GM12878 (cell line): ENCODE results near the gene CNTNAP2. TPM values are rescaled to one million over a fixed set of nuclear protein-coding genes. Genes with fewer than 3 reads are reported as not detected.

Source experiments
- ATAC-seq: fragments of 200-7000 bp; cut with Tn5 transposase; 3 replicates; pipeline ENCODE4 v1.9.1; 2020; ENCODE audit warnings: mild to moderate bottlenecking, moderate library complexity
- BruUV-seq: library from RNA; stranded (reverse); fragments of 400-500 nt; replicated peaks from 2 replicates; lab custom pipeline; 2021; lab: Mats Ljungman, UMichigan
- CTCF ChIA-PET: fragments of 300-600 bp; sonication (Branson Sonifier 250); formaldehyde crosslinking; extraction: SDS; loops from one replicate; lab custom pipeline; 2021; ENCODE audit warnings: inconsistent platforms; lab: Yijun Ruan, JAX
- POLR2A ChIA-PET: fragments of 350-600 bp; formaldehyde crosslinking; extraction: SDS; loops from one replicate; lab custom pipeline; 2021; ENCODE audit warnings: inconsistent platforms; lab: Charles Lee
- RAD21 ChIA-PET: fragments of 300-600 bp; sonication (Branson Sonifier 250); formaldehyde crosslinking; loops from one replicate; lab custom pipeline; 2023; ENCODE audit warnings: antibody characterized with exemption; ENCODE audit not compliant: unreplicated experiment; lab: Charles Lee
- SMC1A ChIA-PET: fragments of 300-600 bp; sonication (Branson Sonifier 250); formaldehyde crosslinking; loops from one replicate; lab custom pipeline; 2023; ENCODE audit not compliant: unreplicated experiment, uncharacterized antibody; lab: Charles Lee
- DNase-seq: peaks from one replicate; pipeline ENCODE4 v3.0.0-alpha.2; 2011; ENCODE audit warnings: low read depth, low spot score
- FAIRE-seq: peaks from 3 replicates; lab custom pipeline; 2011; peaks lifted over from hg19 to GRCh38; lab: Jason Lieb, UNC
- H2AFZ ChIP-seq: 2 replicates; pipeline ENCODE4 v1.6.0; 2011; ENCODE audit warnings: low read depth, low read length, control low read depth; ENCODE audit not compliant: control insufficient read depth
- H3K27ac ChIP-seq: 2 replicates; pipeline ENCODE4 v1.5.1; 2011; ENCODE audit warnings: control low read depth; ENCODE audit not compliant: control insufficient read depth, insufficient read depth
- H3K27me3 ChIP-seq, 2 experiments: replicated peaks in 1 of 2; 2 replicates each; pipeline versions ENCODE4 v1.6.0 to v1.6.1; 2011; ENCODE audit warnings: low read length in 1 of 2; ENCODE audit not compliant: control insufficient read depth in 2 of 2, insufficient read depth in 2 of 2
- H3K36me3 ChIP-seq, 2 experiments: 2 replicates each; pipeline ENCODE4 v1.5.1; 2011; ENCODE audit warnings: low read length in 1 of 2; ENCODE audit not compliant: control insufficient read depth in 2 of 2, insufficient read depth in 2 of 2
- H3K4me1 ChIP-seq: 2 replicates; pipeline ENCODE4 v1.6.1; 2011; ENCODE audit warnings: mild to moderate bottlenecking, low read length, moderate library complexity, mixed read lengths; ENCODE audit not compliant: control insufficient read depth, insufficient read depth
- H3K4me2 ChIP-seq: 2 replicates; pipeline ENCODE4 v1.6.0; 2011; ENCODE audit warnings: control low read depth; ENCODE audit not compliant: control insufficient read depth, insufficient read depth
- H3K4me3 ChIP-seq: fragments of 200-600 bp; sonication (generic); 2 replicates; pipeline ENCODE4 v1.5.1; 2016
- H3K79me2 ChIP-seq: 2 replicates; pipeline ENCODE4 v1.6.0; 2011; ENCODE audit warnings: low read length; ENCODE audit not compliant: control insufficient read depth, insufficient read depth
- H3K9ac ChIP-seq: 2 replicates; pipeline ENCODE4 v1.8.0; 2011; ENCODE audit warnings: low read length, control low read depth, mixed read lengths; ENCODE audit not compliant: control insufficient read depth, insufficient read depth
- H3K9me3 ChIP-seq: replicated peaks from 3 replicates; pipeline ENCODE4 v1.5.1; 2011; ENCODE audit warnings: mild to moderate bottlenecking, low read length; ENCODE audit not compliant: control insufficient read depth, insufficient read depth
- H4K20me1 ChIP-seq: 2 replicates; pipeline ENCODE4 v1.6.0; 2011; ENCODE audit not compliant: control insufficient read depth, insufficient read depth
- DPF2 ChIP-seq: fragments of 450-650 bp; IDR thresholded peaks from 2 replicates; pipeline ENCODE4 v1.6.1; 2017; ENCODE audit warnings: mild to moderate bottlenecking
- ETV6 ChIP-seq, 2 experiments: fragments of 450-650 bp in 1 of 2; IDR thresholded peaks in 1 of 2; conservative IDR thresholded peaks in 1 of 2; 2 replicates each; pipeline ENCODE4 v1.6.1; 2014; ENCODE audit warnings: antibody characterized with exemption in 1 of 2, borderline replicate concordance in 1 of 2, low read depth in 1 of 2, mild to moderate bottlenecking in 1 of 2, moderate library complexity in 1 of 2
- LARP7 ChIP-seq: fragments of 450-650 bp; IDR thresholded peaks from 2 replicates; pipeline ENCODE4 v1.6.1; 2017; ENCODE audit warnings: mild to moderate bottlenecking
- MEF2A ChIP-seq: IDR thresholded peaks from 2 replicates; pipeline ENCODE4 v1.6.1; 2011; ENCODE audit warnings: low read depth, mild to moderate bottlenecking, low read length, moderate library complexity; ENCODE audit not compliant: insufficient read depth
- RCOR1 ChIP-seq: conservative IDR thresholded peaks from 2 replicates; pipeline ENCODE4 v1.6.1; 2012; ENCODE audit warnings: low read depth, low read length, improper control_type of control experiment
- SMAD5 ChIP-seq: IDR thresholded peaks from 2 replicates; pipeline ENCODE4 v1.6.1; 2016; ENCODE audit warnings: antibody characterized with exemption, low read depth
- SPI1 ChIP-seq: IDR thresholded peaks from 2 replicates; pipeline ENCODE4 v1.6.1; 2011; ENCODE audit warnings: low read depth, mild to moderate bottlenecking, low read length, moderate library complexity, borderline replicate concordance; ENCODE audit not compliant: insufficient read depth
- TCF3 ChIP-seq: IDR thresholded peaks from 2 replicates; pipeline ENCODE4 v1.6.1; 2012; ENCODE audit warnings: low read depth, mild to moderate bottlenecking, low read length, borderline replicate concordance; ENCODE audit not compliant: insufficient read depth
- WGBS: methylation state at CpG from one replicate; pipeline ENCODE4 v1.1.6; 2016; ENCODE audit warnings: low lambda C conversion rate; ENCODE audit not compliant: insufficient replicate concordance, insufficient coverage; ENCODE audit errors: missing lambda C conversion rate; 5-methylcytosine and 5-hydroxymethylcytosine counted together
- in situ Hi-C: fragments of 300-500 bp; cut with MboI; formaldehyde crosslinking; loops from 9 replicates; pipeline ENCODE4 v1.14.3; 2018; ENCODE audit warnings: mixed read lengths
- intact Hi-C: fragments of 100-400 bp; cut with micrococcal nuclease; formaldehyde crosslinking; loops from one replicate; pipeline ENCODE4 v1.14.2; 2022; ENCODE audit not compliant: unreplicated experiment
- polyA plus RNA-seq, 11 experiments: library from polyadenylated mRNA; depleted of rRNA in 4 of 11; unstranded in 6 of 11; stranded (reverse) in 5 of 11; fragments of >200 nt; fragmentation: Nextera tagmentation in 4 of 11; fragmentation: Illumina TruSeq in 1 of 11; extraction: Ambion mirVana in 4 of 11; extraction: Trizol in 1 of 11; gene quantifications; 1 replicate in 1 of 11; 2 replicates in 10 of 11; pipeline versions ENCODE4 v1.2.1 to v1.2.3, GENCODE V29; 2011 to 2016; ENCODE audit warnings: inconsistent platforms in 2 of 11, missing spikeins in 2 of 11, low read depth in 1 of 11
- total RNA-seq, 4 experiments: library from RNA; depleted of rRNA in 3 of 4; stranded (reverse); fragments of >200 nt in 3 of 4; fragmentation: Illumina TruSeq in 1 of 4; extraction: Trizol in 1 of 4; gene quantifications; 2 replicates each; pipeline versions ENCODE4 v1.2.1 to v1.2.3, GENCODE V29; 2013 to 2021
- TF ChIP-seq, protein P1 (sequence below): fragments of 450-650 bp; IDR thresholded peaks from 2 replicates; pipeline ENCODE4 v1.6.1; 2017; ENCODE audit warnings: borderline replicate concordance
- TF ChIP-seq, protein P2 (sequence below): fragments of 450-650 bp; formaldehyde crosslinking; IDR thresholded peaks from 2 replicates; pipeline ENCODE4 v1.4.0; 2022; ENCODE audit warnings: mild to moderate bottlenecking, moderate library complexity

CNTNAP2 gene
- total and polyA plus RNA-seq, 10 of the 15 experiments (the other 5 are each of a cell fraction or from before 2014, with no cell fraction given) = 0.03 to 0.08 (median 0.03) TPM; not detected in 7

DNA sequence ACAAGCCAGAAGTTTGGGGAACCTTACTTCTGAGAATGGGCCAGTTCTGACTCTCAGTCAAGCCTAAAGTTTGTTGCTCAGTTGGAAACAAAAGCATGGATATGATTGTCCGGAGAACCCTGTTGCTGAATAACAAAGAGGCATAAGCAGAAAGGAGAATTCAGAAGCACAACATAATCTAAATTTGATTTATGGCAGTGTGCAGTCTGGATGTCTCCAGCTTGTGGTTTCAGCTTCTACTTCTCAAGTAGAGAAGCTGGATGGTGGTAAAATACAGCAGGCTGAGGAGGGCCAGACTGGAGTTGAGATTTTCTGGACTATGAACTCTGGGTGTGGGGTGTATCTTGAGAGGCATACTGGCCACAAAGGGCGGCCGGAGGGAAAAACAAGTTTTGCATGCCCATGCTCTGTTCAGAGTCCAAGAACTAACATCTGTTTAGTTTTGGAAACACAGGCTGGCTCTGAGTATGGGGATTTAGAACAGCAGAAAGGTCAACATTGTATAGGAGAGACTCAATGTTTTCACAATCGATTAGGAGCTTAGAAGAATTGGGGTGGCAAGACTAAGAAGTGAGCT is 592.9 kb downstream of the CNTNAP2 start (continued):
- no peak for TF ChIP-seq SPI1
- TF ChIP-seq MEF2A = no peak

DNA sequence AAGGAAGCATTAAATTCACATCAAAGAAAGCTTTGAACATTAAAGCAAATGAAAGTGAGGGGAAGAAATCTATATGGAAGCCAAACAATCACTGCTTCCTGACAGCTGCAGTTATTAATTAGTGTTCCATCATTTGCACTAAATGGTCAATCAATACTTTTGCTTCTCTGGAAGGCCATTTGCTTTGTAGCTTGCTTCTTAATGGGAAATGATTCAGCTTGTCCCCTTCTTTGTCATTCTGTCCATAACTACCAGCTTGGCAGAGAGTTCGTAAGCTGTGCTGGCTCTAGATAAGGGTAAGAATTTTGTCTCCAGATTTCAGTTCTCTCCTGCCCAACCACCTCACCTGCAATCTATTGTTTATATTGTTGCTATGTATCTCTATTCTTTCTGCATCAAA is 596.6 kb downstream of the CNTNAP2 start:
- no peak overlapping the region for H3K27ac ChIP-seq
- ChIA-PET CTCF (no interaction called here), POLR2A (no interaction called here), RAD21 (no interaction called here), SMC1A (interaction anchor here (0.6 kb wide), 1 partner anchor 1561 kb away, joined by 3 read pairs; no protein-coding TSS in a partner anchor)
- H3K9ac ChIP-seq = no peak overlapping the region
- in situ Hi-C loops = no loop called here
- no TSS peak for BruUV-seq
- no peaks in the 10 kb centered on the region for H3K79me2 ChIP-seq
- H4K20me1 ChIP-seq = no peaks in the 10 kb centered on the region
- H3K4me3 ChIP-seq = no peak overlapping the region
- intact Hi-C loops = no loop called here
- no peak overlapping the region for H2AFZ ChIP-seq
- H3K9me3 ChIP-seq = no peaks in the 10 kb centered on the region
- ATAC-seq (no peak), DNase-seq (no peak), FAIRE-seq (no peak)
- no peaks in the 10 kb centered on the region for H3K27me3 ChIP-seq
- TF ChIP-seq TCF3 (no peak), LARP7 (no peak), SMAD5 (no peak), DPF2 (no peak), ETV6 (conservative IDR thresholded peaks at IDR 0.05 in 1 of 2, IDR thresholded peaks at IDR 0.05 in 1 of 2; ENCODE audit: borderline replicate concordance in 1 of 2, low read depth in 1 of 2) (no peak), RCOR1 (no peak)
- TF ChIP-seq, protein P1, sequence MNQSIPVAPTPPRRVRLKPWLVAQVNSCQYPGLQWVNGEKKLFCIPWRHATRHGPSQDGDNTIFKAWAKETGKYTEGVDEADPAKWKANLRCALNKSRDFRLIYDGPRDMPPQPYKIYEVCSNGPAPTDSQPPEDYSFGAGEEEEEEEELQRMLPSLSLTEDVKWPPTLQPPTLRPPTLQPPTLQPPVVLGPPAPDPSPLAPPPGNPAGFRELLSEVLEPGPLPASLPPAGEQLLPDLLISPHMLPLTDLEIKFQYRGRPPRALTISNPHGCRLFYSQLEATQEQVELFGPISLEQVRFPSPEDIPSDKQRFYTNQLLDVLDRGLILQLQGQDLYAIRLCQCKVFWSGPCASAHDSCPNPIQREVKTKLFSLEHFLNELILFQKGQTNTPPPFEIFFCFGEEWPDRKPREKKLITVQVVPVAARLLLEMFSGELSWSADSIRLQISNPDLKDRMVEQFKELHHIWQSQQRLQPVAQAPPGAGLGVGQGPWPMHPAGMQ = no peak
- TF ChIP-seq, protein P2, sequence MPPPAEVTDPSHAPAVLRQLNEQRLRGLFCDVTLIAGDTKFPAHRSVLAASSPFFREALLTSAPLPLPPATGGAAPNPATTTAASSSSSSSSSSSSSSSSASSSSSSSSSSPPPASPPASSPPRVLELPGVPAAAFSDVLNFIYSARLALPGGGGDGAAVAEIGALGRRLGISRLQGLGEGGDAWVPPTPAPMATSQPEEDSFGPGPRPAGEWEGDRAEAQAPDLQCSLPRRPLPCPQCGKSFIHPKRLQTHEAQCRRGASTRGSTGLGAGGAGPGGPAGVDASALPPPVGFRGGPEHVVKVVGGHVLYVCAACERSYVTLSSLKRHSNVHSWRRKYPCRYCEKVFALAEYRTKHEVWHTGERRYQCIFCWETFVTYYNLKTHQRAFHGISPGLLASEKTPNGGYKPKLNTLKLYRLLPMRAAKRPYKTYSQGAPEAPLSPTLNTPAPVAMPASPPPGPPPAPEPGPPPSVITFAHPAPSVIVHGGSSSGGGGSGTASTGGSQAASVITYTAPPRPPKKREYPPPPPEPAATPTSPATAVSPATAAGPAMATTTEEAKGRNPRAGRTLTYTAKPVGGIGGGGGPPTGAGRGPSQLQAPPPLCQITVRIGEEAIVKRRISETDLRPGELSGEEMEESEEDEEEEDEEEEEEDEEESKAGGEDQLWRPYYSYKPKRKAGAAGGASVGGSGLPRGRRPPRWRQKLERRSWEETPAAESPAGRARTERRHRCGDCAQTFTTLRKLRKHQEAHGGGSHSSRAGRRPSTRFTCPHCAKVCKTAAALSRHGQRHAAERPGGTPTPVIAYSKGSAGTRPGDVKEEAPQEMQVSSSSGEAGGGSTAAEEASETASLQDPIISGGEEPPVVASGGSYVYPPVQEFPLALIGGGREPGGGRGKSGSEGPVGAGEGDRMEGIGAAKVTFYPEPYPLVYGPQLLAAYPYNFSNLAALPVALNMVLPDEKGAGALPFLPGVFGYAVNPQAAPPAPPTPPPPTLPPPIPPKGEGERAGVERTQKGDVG (CRISPR knock-in tag) = no peak
- 9% methylated on average over 1 of the region's 1 CpG for WGBS
- no peak overlapping the region for H3K4me2 ChIP-seq
- H3K36me3 ChIP-seq = no peaks in the 10 kb centered on the region
- no peaks in the 10 kb centered on the region for H3K4me1 ChIP-seq
